Measurements from ENCODE around the gene STK10.

The STK10 gene

GRCh38 chr5:172188033-172188892 lies at the start of gene STK10:
TSS of gene STK10 (minus strand) at chr5:172188224. CDS start at chr5:172188042, 182 bp downstream.
- no peak for TF ChIP-seq BHLHE40 (IDR thresholded peaks at IDR 0.05; ENCODE audit: borderline replicate concordance)
- TF ChIP-seq L3MBTL2 (conservative IDR thresholded peaks at IDR 0.05): peak; percentile 78
- peak; percentile 96 for DNase-seq (ENCODE audit: extremely low spot score)
- ChIA-PET POLR2A (interaction anchor here (0.8 to 3.1 kb wide), 6 partner anchors 11 to 249 kb away, joined by 3 to 20 read pairs (median 4); partner anchors contain the start of gene UBTD2), CTCF (interaction anchor here (0.6 to 1.4 kb wide), 13 partner anchors 10 to 136 kb away, joined by 3 to 10 read pairs (median 3); partner anchors contain the start of gene UBTD2)

GRCh38 chr5:172235827-172236736 lies 48.1 kb upstream of the STK10 start:
- ChIA-PET CTCF (interaction anchor here (0.6 kb wide), 1 partner anchor 1345 kb away, joined by 3 read pairs; no protein-coding TSS in a partner anchor), POLR2A (no interaction called here)
- TF ChIP-seq ARNT (IDR thresholded peaks at IDR 0.05): no peak
- no peak for TF ChIP-seq FOXK2 (IDR thresholded peaks at IDR 0.05)
- TF ChIP-seq SUZ12 (IDR thresholded peaks at IDR 0.05): no peak
- TF ChIP-seq L3MBTL2 (conservative IDR thresholded peaks at IDR 0.05): no peak
- TF ChIP-seq SP1 (IDR thresholded peaks at IDR 0.05): no peak
- no peak for TF ChIP-seq HDGF (IDR thresholded peaks at IDR 0.05; ENCODE audit: borderline replicate concordance)
- no peak for TF ChIP-seq BHLHE40 (IDR thresholded peaks at IDR 0.05; ENCODE audit: borderline replicate concordance)
- TF ChIP-seq CTBP1 (IDR thresholded peaks at IDR 0.05; ENCODE audit: borderline replicate concordance): no peak
- TF ChIP-seq PKNOX1 (IDR thresholded peaks at IDR 0.05): no peak
- no peak for TF ChIP-seq ZNF384 (IDR thresholded peaks at IDR 0.05)
- no peak for TF ChIP-seq ELF4 (IDR thresholded peaks at IDR 0.05)
- no peak for TF ChIP-seq FOXM1 (IDR thresholded peaks at IDR 0.05; ENCODE audit: borderline replicate concordance)
- TF ChIP-seq FOXA1 (IDR thresholded peaks at IDR 0.05): no peak
- no peak for TF ChIP-seq TARDBP (IDR thresholded peaks at IDR 0.05)
- TF ChIP-seq LEF1 (IDR thresholded peaks at IDR 0.05; ENCODE audit: borderline replicate concordance): no peak
- no peak for TF ChIP-seq NFRKB (IDR thresholded peaks at IDR 0.05)
- no peak for DNase-seq (ENCODE audit: extremely low spot score)

- POLR2A ChIA-PET: no interaction called here
- CTCF ChIA-PET: no interaction called here
- TF ChIP-seq CTBP1 (IDR thresholded peaks at IDR 0.05; ENCODE audit: borderline replicate concordance) (no peak), HDGF (IDR thresholded peaks at IDR 0.05; ENCODE audit: borderline replicate concordance) (no peak), FOXM1 (IDR thresholded peaks at IDR 0.05; ENCODE audit: borderline replicate concordance) (no peak), NFRKB (IDR thresholded peaks at IDR 0.05) (no peak), SP1 (IDR thresholded peaks at IDR 0.05) (no peak), PKNOX1 (IDR thresholded peaks at IDR 0.05) (no peak), BHLHE40 (IDR thresholded peaks at IDR 0.05; ENCODE audit: borderline replicate concordance) (no peak), ZNF384 (IDR thresholded peaks at IDR 0.05) (no peak), L3MBTL2 (conservative IDR thresholded peaks at IDR 0.05) (no peak), FOXK2 (IDR thresholded peaks at IDR 0.05) (no peak), ARNT (IDR thresholded peaks at IDR 0.05) (no peak), ELF4 (IDR thresholded peaks at IDR 0.05) (no peak), TARDBP (IDR thresholded peaks at IDR 0.05) (no peak), SUZ12 (IDR thresholded peaks at IDR 0.05) (no peak), FOXA1 (IDR thresholded peaks at IDR 0.05) (no peak), LEF1 (IDR thresholded peaks at IDR 0.05; ENCODE audit: borderline replicate concordance) (no peak)
- DNase-seq (ENCODE audit: extremely low spot score): no peak
Measured at GRCh38 chr5:172235132-172235780, 47.2 kb upstream of the STK10 start.

GRCh38 chr5:172234031-172234430 lies 46.0 kb upstream of the STK10 start:
- no peak for DNase-seq (ENCODE audit: extremely low spot score)
- CTCF ChIA-PET: no interaction called here
- POLR2A ChIA-PET: no interaction called here
- TF ChIP-seq ARNT (IDR thresholded peaks at IDR 0.05) (no peak), FOXK2 (IDR thresholded peaks at IDR 0.05) (no peak), LEF1 (IDR thresholded peaks at IDR 0.05; ENCODE audit: borderline replicate concordance) (no peak), SUZ12 (IDR thresholded peaks at IDR 0.05) (no peak), L3MBTL2 (conservative IDR thresholded peaks at IDR 0.05) (no peak), NFRKB (IDR thresholded peaks at IDR 0.05) (no peak), ELF4 (IDR thresholded peaks at IDR 0.05) (no peak), BHLHE40 (IDR thresholded peaks at IDR 0.05; ENCODE audit: borderline replicate concordance) (no peak), FOXM1 (IDR thresholded peaks at IDR 0.05; ENCODE audit: borderline replicate concordance) (no peak), FOXA1 (IDR thresholded peaks at IDR 0.05) (no peak), TARDBP (IDR thresholded peaks at IDR 0.05) (no peak), ZNF384 (IDR thresholded peaks at IDR 0.05) (no peak), PKNOX1 (IDR thresholded peaks at IDR 0.05) (no peak), CTBP1 (IDR thresholded peaks at IDR 0.05; ENCODE audit: borderline replicate concordance) (no peak), HDGF (IDR thresholded peaks at IDR 0.05; ENCODE audit: borderline replicate concordance) (no peak), SP1 (IDR thresholded peaks at IDR 0.05) (no peak)

- TF ChIP-seq SUZ12 (IDR thresholded peaks at IDR 0.05) (no peak), BHLHE40 (IDR thresholded peaks at IDR 0.05; ENCODE audit: borderline replicate concordance) (no peak), LEF1 (IDR thresholded peaks at IDR 0.05; ENCODE audit: borderline replicate concordance) (no peak), TARDBP (IDR thresholded peaks at IDR 0.05) (no peak), SP1 (IDR thresholded peaks at IDR 0.05) (no peak), FOXK2 (IDR thresholded peaks at IDR 0.05) (no peak), ARNT (IDR thresholded peaks at IDR 0.05) (no peak), ZNF384 (IDR thresholded peaks at IDR 0.05) (no peak), PKNOX1 (IDR thresholded peaks at IDR 0.05) (no peak), NFRKB (IDR thresholded peaks at IDR 0.05) (no peak), CTBP1 (IDR thresholded peaks at IDR 0.05; ENCODE audit: borderline replicate concordance) (no peak)
- DNase-seq (ENCODE audit: extremely low spot score): no peak
- ChIA-PET CTCF (no interaction called here), POLR2A (interaction anchor here (0.6 kb wide), 1 partner anchor 53 kb away, joined by 3 read pairs; no protein-coding TSS in a partner anchor)
Measured at GRCh38 chr5:172229904-172230303, 41.9 kb upstream of the STK10 start.
